Naive B cell (primary cell): ENCODE data around the gene OPCML. TPM values are rescaled to one million over a fixed set of nuclear protein-coding genes. Genes with fewer than 3 reads are reported as not detected.

ENCODE experiments used
- ATAC-seq, 2 donors: fragments of 150-1000 bp; cut with Tn5 transposase; 2 replicates each; pipeline ENCODE4 v1.10.0; 2021; ENCODE audit warnings: low read depth in 2 of 2, mild to moderate bottlenecking in 2 of 2, moderate library complexity in 2 of 2
- DNase-seq: peaks from one replicate; pipeline ENCODE4 v3.0.0; 2022
- H3K27ac Mint-ChIP-seq, 6 donors: one replicate each; pipeline ENCODE4 v1.8.0; 2020 to 2022; ENCODE audit warnings: mild to moderate bottlenecking in 6 of 6, mixed read lengths in 6 of 6, moderate library complexity in 5 of 6, inconsistent platforms in 2 of 6
- H3K27me3 Mint-ChIP-seq, 3 donors: one replicate each; pipeline ENCODE4 v1.8.0; 2021 to 2022; ENCODE audit warnings: mixed read lengths in 3 of 3, mild to moderate bottlenecking in 1 of 3
- H3K36me3 Mint-ChIP-seq, 2 donors: one replicate each; pipeline ENCODE4 v1.8.0; 2020 to 2022; ENCODE audit warnings: mixed read lengths in 2 of 2, inconsistent platforms in 1 of 2, mild to moderate bottlenecking in 1 of 2
- H3K4me1 Mint-ChIP-seq, 3 donors: one replicate each; pipeline ENCODE4 v1.8.0; 2020 to 2022; ENCODE audit warnings: mixed read lengths in 3 of 3, inconsistent platforms in 1 of 3, mild to moderate bottlenecking in 1 of 3, moderate library complexity in 1 of 3
- H3K4me3 Mint-ChIP-seq, 8 donors: one replicate each; pipeline ENCODE4 v1.8.0; 2020 to 2022; ENCODE audit warnings: mild to moderate bottlenecking in 8 of 8, mixed read lengths in 8 of 8, moderate library complexity in 8 of 8, inconsistent platforms in 2 of 8
- H3K9me3 Mint-ChIP-seq, 7 donors: one replicate each; pipeline ENCODE4 v1.8.0; 2020 to 2022; ENCODE audit warnings: mixed read lengths in 7 of 7, mild to moderate bottlenecking in 5 of 7, inconsistent platforms in 2 of 7, moderate library complexity in 1 of 7
- polyA plus RNA-seq, 6 donors: library from polyadenylated mRNA; unstranded; fragments of 300-500 nt; fragmentation: Illumina TruSeq; gene quantifications; one replicate each; pipeline ENCODE4 v1.2.3, GENCODE V29; 2021; ENCODE audit warnings: low read depth in 6 of 6

Gene OPCML
- polyA plus RNA-seq, 6 donors from 2014 or later, result not detected

GRCh38 chr11:132821499-132821898, 710.8 kb downstream of the OPCML start:
- H3K9me3 Mint-ChIP-seq, result no peaks in the 10 kb centered on the region
- H3K27ac Mint-ChIP-seq, result no peak overlapping the region
- H3K27me3 Mint-ChIP-seq, result no peaks in the 10 kb centered on the region
- ATAC-seq (no peak), DNase-seq (no peak)
- H3K4me3 Mint-ChIP-seq, result no peak overlapping the region
- H3K36me3 Mint-ChIP-seq, result no peaks in the 10 kb centered on the region
- H3K4me1 Mint-ChIP-seq, result no peaks in the 10 kb centered on the region

GRCh38 chr11:132821014-132821413, 711.3 kb downstream of the OPCML start:
- Mint-ChIP-seq H3K4me1 (no peaks in the 10 kb centered on the region), H3K27ac (no peak overlapping the region), H3K9me3 (no peaks in the 10 kb centered on the region), H3K4me3 (no peak overlapping the region), H3K27me3 (no peaks in the 10 kb centered on the region), H3K36me3 (no peaks in the 10 kb centered on the region)
- ATAC-seq, result no peak
- DNase-seq, result no peak

- H3K9me3 Mint-ChIP-seq, result peaks cover 0 to 7% (median 0%) of the 10 kb centered on the region in 7 donors
- no peaks in the 10 kb centered on the region for H3K36me3 Mint-ChIP-seq
- no peaks in the 10 kb centered on the region for H3K27me3 Mint-ChIP-seq
- no peak overlapping the region for H3K27ac Mint-ChIP-seq
- ATAC-seq (no peak), DNase-seq (no peak)
- H3K4me1 Mint-ChIP-seq, result no peaks in the 10 kb centered on the region
- no peak overlapping the region for H3K4me3 Mint-ChIP-seq
Measured at GRCh38 chr11:132818951-132819350, 713.4 kb downstream of the OPCML start.

- no peak overlapping the region for H3K27ac Mint-ChIP-seq
- ATAC-seq (no peak), DNase-seq (no peak)
- H3K4me3 Mint-ChIP-seq, result no peak overlapping the region
- H3K27me3 Mint-ChIP-seq, result no peaks in the 10 kb centered on the region
- no peaks in the 10 kb centered on the region for H3K36me3 Mint-ChIP-seq
- H3K4me1 Mint-ChIP-seq, result no peaks in the 10 kb centered on the region
- H3K9me3 Mint-ChIP-seq, result peaks cover 0 to 7% (median 0%) of the 10 kb centered on the region in 7 donors
Measured at GRCh38 chr11:132817387-132817786, 714.9 kb downstream of the OPCML start.

GRCh38 chr11:132814410-132814809, 717.9 kb downstream of the OPCML start:
- Mint-ChIP-seq H3K27ac (no peak overlapping the region), H3K36me3 (no peaks in the 10 kb centered on the region), H3K4me3 (no peak overlapping the region), H3K4me1 (no peaks in the 10 kb centered on the region), H3K9me3 (peaks cover 0 to 7% (median 0%) of the 10 kb centered on the region in 7 donors), H3K27me3 (no peaks in the 10 kb centered on the region)
- ATAC-seq, result no peak
- no peak for DNase-seq

- no peak for ATAC-seq
- no peaks in the 10 kb centered on the region for H3K4me1 Mint-ChIP-seq
- DNase-seq, result no peak
- no peak overlapping the region for H3K27ac Mint-ChIP-seq
- peaks cover 0 to 7% (median 2%) of the 10 kb centered on the region in 7 donors for H3K9me3 Mint-ChIP-seq
- H3K27me3 Mint-ChIP-seq, result no peaks in the 10 kb centered on the region
- no peaks in the 10 kb centered on the region for H3K36me3 Mint-ChIP-seq
- no peak overlapping the region for H3K4me3 Mint-ChIP-seq
Measured at GRCh38 chr11:132811649-132812048, 720.7 kb downstream of the OPCML start.

- H3K4me1 Mint-ChIP-seq, result no peaks in the 10 kb centered on the region
- DNase-seq (no peak), ATAC-seq (no peak)
Measured at GRCh38 chr11:132809070-132809469, 723.2 kb downstream of the OPCML start.

GRCh38 chr11:132804258-132804657, 728.0 kb downstream of the OPCML start:
- no peak overlapping the region for H3K27ac Mint-ChIP-seq
- H3K4me3 Mint-ChIP-seq, result peak overlapping the region in 1 of 8 donors; percentile 30
- peaks cover 0 to 19% (median 6%) of the 10 kb centered on the region in 7 donors for H3K9me3 Mint-ChIP-seq
- H3K4me1 Mint-ChIP-seq, result no peaks in the 10 kb centered on the region
- no peaks in the 10 kb centered on the region for H3K36me3 Mint-ChIP-seq
- DNase-seq, result no peak
- H3K27me3 Mint-ChIP-seq, result no peaks in the 10 kb centered on the region
- ATAC-seq, result no peak

More at GRCh38 chr11:132809070-132809469, 723.2 kb downstream of the OPCML start:
- Mint-ChIP-seq H3K27me3 (no peaks in the 10 kb centered on the region), H3K27ac (no peak overlapping the region), H3K36me3 (no peaks in the 10 kb centered on the region), H3K4me3 (no peak overlapping the region), H3K9me3 (peaks cover 0 to 19% (median 2%) of the 10 kb centered on the region in 7 donors)

- no peak overlapping the region for H3K4me3 Mint-ChIP-seq
- H3K4me1 Mint-ChIP-seq, result no peaks in the 10 kb centered on the region
- no peak overlapping the region for H3K27ac Mint-ChIP-seq
- H3K36me3 Mint-ChIP-seq, result no peaks in the 10 kb centered on the region
- H3K9me3 Mint-ChIP-seq, result peaks cover 0 to 19% (median 6%) of the 10 kb centered on the region in 7 donors
- ATAC-seq (no peak), DNase-seq (no peak)
- no peaks in the 10 kb centered on the region for H3K27me3 Mint-ChIP-seq
Measured at GRCh38 chr11:132803436-132803835, 728.9 kb downstream of the OPCML start.

- peaks cover 0 to 19% (median 4%) of the 10 kb centered on the region in 7 donors for H3K9me3 Mint-ChIP-seq
- H3K27me3 Mint-ChIP-seq, result no peaks in the 10 kb centered on the region
- H3K36me3 Mint-ChIP-seq, result no peaks in the 10 kb centered on the region
- no peak overlapping the region for H3K27ac Mint-ChIP-seq
- ATAC-seq, result no peak
- no peak overlapping the region for H3K4me3 Mint-ChIP-seq
- DNase-seq, result no peak
- no peaks in the 10 kb centered on the region for H3K4me1 Mint-ChIP-seq
Measured at GRCh38 chr11:132802947-132803346, 729.4 kb downstream of the OPCML start.

- Mint-ChIP-seq H3K27me3 (no peaks in the 10 kb centered on the region), H3K4me1 (no peaks in the 10 kb centered on the region), H3K27ac (no peak overlapping the region), H3K36me3 (no peaks in the 10 kb centered on the region), H3K9me3 (peaks cover 0 to 10% (median 1%) of the 10 kb centered on the region in 7 donors), H3K4me3 (no peak overlapping the region)
- ATAC-seq (no peak), DNase-seq (no peak)
Measured at GRCh38 chr11:132793831-132794230, 738.5 kb downstream of the OPCML start.

- Mint-ChIP-seq H3K27me3 (no peaks in the 10 kb centered on the region), H3K4me3 (no peak overlapping the region), H3K4me1 (no peaks in the 10 kb centered on the region), H3K36me3 (no peaks in the 10 kb centered on the region), H3K9me3 (peaks cover 0 to 10% (median 1%) of the 10 kb centered on the region in 7 donors), H3K27ac (no peak overlapping the region)
- DNase-seq (no peak), ATAC-seq (no peak)
Measured at GRCh38 chr11:132792341-132793140, 739.8 kb downstream of the OPCML start.

- Mint-ChIP-seq H3K27ac (no peak overlapping the region), H3K36me3 (no peaks in the 10 kb centered on the region), H3K4me3 (no peak overlapping the region), H3K27me3 (no peaks in the 10 kb centered on the region), H3K4me1 (no peaks in the 10 kb centered on the region), H3K9me3 (peaks cover 0 to 6% (median 1%) of the 10 kb centered on the region in 7 donors)
- ATAC-seq (no peak), DNase-seq (no peak)
Measured at GRCh38 chr11:132790971-132791370, 741.3 kb downstream of the OPCML start.

GRCh38 chr11:132790466-132790865, 741.8 kb downstream of the OPCML start:
- Mint-ChIP-seq H3K9me3 (peaks cover 0 to 6% (median 1%) of the 10 kb centered on the region in 7 donors), H3K4me3 (no peak overlapping the region), H3K4me1 (no peaks in the 10 kb centered on the region), H3K36me3 (no peaks in the 10 kb centered on the region), H3K27me3 (no peaks in the 10 kb centered on the region), H3K27ac (no peak overlapping the region)
- ATAC-seq (no peak), DNase-seq (no peak)
